Activated CD4-positive, CD25-positive, alpha-beta regulatory T cell treated with anti-CD3 and anti-CD28 coated beads, Interleukin-2, amount 50 U/mL, for 16 hours (primary cell): ENCODE results near the gene B3GALNT2.

Experiments used
- DNase-seq: peaks from one replicate; pipeline ENCODE4 v3.0.0-alpha.2; 2020; ENCODE audit warnings: low read depth, low spot score

The B3GALNT2 gene

DNA sequence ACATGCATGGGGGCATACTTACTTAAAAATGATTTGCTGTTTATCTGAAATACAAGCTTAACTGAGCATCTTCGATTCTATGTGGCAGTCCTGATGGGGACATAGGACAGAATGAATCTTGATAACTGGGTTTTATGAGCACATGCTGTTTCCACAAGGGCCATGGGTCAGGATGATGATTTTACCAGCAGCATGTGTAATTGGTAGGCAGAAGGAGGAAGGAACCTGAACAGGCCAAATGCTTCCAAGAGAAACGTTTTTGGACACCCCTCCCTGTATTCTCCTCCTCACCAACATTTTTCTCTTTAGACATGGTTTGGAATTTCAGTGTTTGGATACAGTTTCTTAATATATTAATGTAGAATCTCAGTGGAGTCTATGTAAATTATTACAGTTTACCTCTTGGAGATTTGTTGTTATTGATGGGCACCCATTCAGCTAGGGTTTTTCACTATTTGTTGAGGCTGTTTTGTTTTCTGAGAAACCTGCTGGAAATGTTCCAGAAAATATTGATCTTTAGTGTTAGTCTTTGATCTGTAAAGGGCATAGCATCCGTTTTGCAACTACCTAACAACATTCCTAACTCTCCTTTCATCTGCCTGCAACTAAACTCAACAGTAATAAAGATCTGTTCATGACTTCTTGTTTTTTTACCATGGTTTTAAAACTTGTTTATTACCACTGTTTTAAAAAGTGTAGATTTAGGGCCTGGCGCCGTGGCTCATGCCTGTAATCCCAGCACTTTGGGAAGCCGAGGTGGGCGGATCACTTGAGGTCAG is 95.0 kb downstream of the B3GALNT2 start:
- no peak for DNase-seq

DNA sequence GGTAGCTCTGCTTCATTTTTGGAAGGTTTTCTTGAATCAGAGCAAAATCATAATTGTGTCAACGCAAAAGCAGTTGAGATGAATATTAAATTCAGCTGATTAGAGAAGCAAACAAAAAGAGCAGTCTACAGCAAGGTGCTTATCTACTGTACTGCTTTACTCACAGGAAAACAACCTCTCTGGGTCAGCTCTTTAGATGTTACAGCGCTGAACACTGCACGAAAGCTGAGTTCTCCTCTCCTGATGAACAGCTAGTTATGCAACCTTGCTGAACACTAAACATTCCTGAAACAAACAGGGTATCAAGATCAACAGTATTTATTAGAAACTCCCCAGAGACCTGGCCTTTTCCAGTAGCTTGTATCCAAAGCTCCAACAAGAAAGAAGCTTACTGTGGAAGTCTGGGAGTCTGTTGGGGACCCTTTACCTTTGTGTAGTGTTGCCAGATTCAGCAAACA is 95.7 kb downstream of the B3GALNT2 start:
- DNase-seq: no peak

DNA sequence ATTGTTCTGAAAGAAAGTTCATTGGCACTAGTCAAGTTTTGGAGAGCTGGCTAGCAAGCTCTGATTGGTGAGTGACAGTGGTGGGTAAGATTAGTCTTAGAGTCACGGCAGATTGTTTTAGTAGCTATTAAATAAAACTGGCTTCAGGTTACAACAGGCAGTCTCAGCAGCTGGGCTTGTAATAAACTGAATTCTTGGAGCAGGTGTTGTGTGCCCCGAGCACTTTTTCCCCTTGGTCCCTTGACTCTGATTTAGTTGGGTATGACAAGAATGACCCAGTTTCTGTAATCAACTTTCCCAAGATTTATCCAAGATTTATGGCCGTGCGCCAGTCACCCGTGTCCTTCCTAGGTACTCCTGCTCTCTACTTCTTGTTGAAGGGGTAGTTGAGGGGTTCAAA is 96.8 kb downstream of the B3GALNT2 start:
- no peak for DNase-seq

DNA sequence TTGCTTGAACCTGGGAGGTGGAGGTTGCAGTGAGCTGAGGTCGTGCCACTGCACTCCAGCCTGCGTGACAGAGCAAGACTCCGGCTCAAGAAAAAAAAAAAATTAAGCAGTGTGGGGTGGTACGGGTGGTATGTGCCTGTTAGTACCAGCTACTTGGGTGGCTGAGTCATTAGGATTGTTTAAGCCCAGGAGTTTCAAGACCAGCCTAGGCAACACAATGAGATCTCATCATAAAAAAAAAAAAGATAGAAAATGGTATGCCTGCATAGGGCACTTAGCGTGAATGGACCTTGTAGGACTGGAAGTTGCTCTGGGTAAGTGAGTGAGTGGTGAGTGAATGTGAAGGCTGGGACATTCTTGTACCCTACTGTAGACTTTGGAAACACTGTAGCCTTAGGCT is 100.1 kb downstream of the B3GALNT2 start:
- DNase-seq: no peak

DNA sequence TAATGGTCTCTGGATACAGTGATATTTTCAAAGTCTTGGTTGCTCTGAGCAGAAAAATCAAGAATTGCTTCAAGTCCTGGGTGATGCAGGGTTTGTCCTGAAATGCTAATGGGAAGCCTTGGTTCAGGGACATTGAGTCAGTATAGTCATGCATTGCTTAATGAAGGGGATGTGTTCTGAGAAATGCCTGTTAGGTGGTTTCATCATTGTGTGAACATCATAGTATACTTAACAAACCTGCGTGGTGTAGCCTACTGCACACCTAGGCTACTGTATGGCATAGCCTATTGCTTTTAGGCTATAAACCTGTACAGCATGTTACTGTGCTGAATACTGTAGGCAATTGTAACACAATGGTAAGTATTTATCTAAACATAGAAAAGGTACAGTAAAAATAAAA is 100.7 kb downstream of the B3GALNT2 start:
- no peak for DNase-seq

DNA sequence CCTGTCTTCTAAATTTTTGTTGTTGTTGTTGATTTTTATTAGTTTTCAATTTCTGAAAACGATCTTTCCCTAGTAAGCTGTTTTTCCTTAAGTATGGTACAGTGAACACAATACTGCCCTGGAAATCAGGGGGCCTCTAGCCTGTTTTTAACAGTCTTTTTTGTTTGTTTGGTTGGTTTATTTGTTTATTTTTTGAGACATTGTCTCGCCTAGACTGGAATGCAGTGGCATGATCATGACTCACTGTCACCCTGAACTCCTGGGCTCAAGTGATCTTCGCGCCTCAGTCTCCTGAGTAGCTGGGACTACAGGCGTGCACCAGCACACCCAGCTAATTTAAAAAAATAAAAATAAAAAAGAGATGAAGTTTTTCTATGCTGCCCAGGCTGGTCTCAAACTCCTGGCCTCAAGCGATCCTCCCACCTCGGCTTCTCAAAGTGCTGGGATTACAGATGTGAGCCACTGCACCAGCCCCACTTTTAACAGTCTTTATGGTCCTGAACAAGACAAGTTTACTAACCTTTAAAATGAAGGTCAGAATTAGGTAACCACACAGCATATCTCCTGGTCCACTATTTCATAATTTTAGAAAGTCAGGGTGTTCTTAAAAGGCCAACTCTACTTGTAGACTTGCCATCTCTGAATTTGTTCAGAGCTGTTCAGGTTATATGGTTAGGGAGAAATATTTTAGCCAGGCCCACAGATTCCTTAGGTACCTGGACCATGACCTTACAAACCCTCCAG is 101.6 kb downstream of the B3GALNT2 start:
- DNase-seq: no peak

DNA sequence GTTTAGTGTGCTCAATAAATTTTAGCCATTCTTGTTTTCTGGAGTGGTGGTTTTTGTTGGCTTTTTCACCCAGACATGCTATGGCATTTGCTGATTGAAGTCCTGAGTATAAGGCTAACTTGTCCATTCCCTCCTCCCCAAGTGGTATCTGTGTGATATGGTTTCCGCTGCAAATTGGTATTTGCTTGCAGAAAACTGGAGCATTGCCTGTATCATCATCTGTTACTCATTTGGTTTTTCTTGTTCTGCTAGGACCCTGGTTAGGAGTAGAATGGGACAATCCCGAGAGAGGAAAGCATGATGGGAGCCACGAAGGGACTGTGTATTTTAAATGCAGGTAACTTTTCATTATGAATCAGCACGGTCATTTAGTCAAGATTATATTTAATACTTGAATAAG is 103.0 kb downstream of the B3GALNT2 start:
- DNase-seq: no peak
